Lower leg skin (tissue), 4 donors: ENCODE measurements around the gene SFSWAP. TPM values are rescaled to one million over a fixed set of nuclear protein-coding genes. Genes with fewer than 3 reads are reported as not detected.

Source experiments
- DNase-seq, 2 donors: peaks; one replicate each; pipeline ENCODE4 v3.0.0-alpha.2; 2019; ENCODE audit warnings: low spot score in 2 of 2
- H3K4me3 ChIP-seq: fragments of 200-600 bp; sonication (generic); 2 replicates; pipeline ENCODE4 v1.5.1; 2017; ENCODE audit warnings: mild to moderate bottlenecking, low read depth; ENCODE audit not compliant: poor library complexity, severe bottlenecking
- CTCF ChIP-seq, 3 donors: fragments of 450-650 bp; IDR thresholded peaks; one replicate each; pipeline ENCODE4 v1.5.1; 2016; ENCODE audit warnings: antibody characterized with exemption in 3 of 3, mild to moderate bottlenecking in 3 of 3, moderate library complexity in 2 of 3
- POLR2A ChIP-seq, 2 donors: fragments of 450-650 bp; IDR thresholded peaks; one replicate each; pipeline ENCODE4 v1.6.1; 2016 to 2017; ENCODE audit warnings: antibody characterized with exemption in 2 of 2, mild to moderate bottlenecking in 1 of 2, moderate library complexity in 1 of 2
- WGBS, 2 donors: methylation state at CpG; one replicate each; pipeline ENCODE4 v1.1.5; 2018; 5-methylcytosine and 5-hydroxymethylcytosine counted together
- intact Hi-C: fragments of 100-400 bp; cut with DNase I; formaldehyde crosslinking; loops from one replicate; pipeline ENCODE4 v1.15.0; 2023; ENCODE audit warnings: low total_unique reads
- total RNA-seq, 4 donors: library from RNA; depleted of rRNA; stranded (reverse); fragments of >200 nt; gene quantifications; one replicate each; pipeline ENCODE4 v1.1.0, GENCODE V29; 2016

The SFSWAP gene
- total RNA-seq, 4 donors from 2014 or later: 31.0 to 56.3 (median 38.5) TPM

- no peak for TF ChIP-seq POLR2A (IDR thresholded peaks at IDR 0.05)
- TF ChIP-seq CTCF (IDR thresholded peaks at IDR 0.05): no peak
- peak in 1 of 2 donors; percentile 65 for DNase-seq
- WGBS, 2 donors: 89 to 91% methylated on average over 17 of the region's 17 CpGs
Measured at GRCh38 chr12:131757111-131757510, 46.2 kb downstream of the SFSWAP start.

GRCh38 chr12:131758016-131758739 lies 47.3 kb downstream of the SFSWAP start:
- H3K4me3 ChIP-seq: no peak overlapping the region
- intact Hi-C loops: no loop called here
- TF ChIP-seq CTCF (IDR thresholded peaks at IDR 0.05) (no peak), POLR2A (IDR thresholded peaks at IDR 0.05) (no peak)
- 89 to 94% methylated on average over 11 of the region's 11 CpGs for WGBS, 2 donors
- peak in 1 of 2 donors; percentile 72 for DNase-seq

More at GRCh38 chr12:131757111-131757510, 46.2 kb downstream of the SFSWAP start:
- intact Hi-C loops: no loop called here
- no peak overlapping the region for H3K4me3 ChIP-seq

GRCh38 chr12:131759176-131759575 lies 48.3 kb downstream of the SFSWAP start:
- no peak overlapping the region for H3K4me3 ChIP-seq
- 94 to 99% methylated on average over 8 of the region's 8 CpGs for WGBS, 2 donors
- TF ChIP-seq POLR2A (IDR thresholded peaks at IDR 0.05): no peak
- TF ChIP-seq CTCF (IDR thresholded peaks at IDR 0.05): no peak
- DNase-seq: no peak
- intact Hi-C loops: no loop called here

GRCh38 chr12:131761638-131762037 lies 50.7 kb downstream of the SFSWAP start:
- H3K4me3 ChIP-seq: no peak overlapping the region
- no peak for DNase-seq
- 95 to 99% methylated on average over 5 of the region's 5 CpGs for WGBS, 2 donors
- intact Hi-C loops: no loop called here
- TF ChIP-seq CTCF (IDR thresholded peaks at IDR 0.05): no peak
- no peak for TF ChIP-seq POLR2A (IDR thresholded peaks at IDR 0.05)

- TF ChIP-seq POLR2A (IDR thresholded peaks at IDR 0.05) (no peak), CTCF (IDR thresholded peaks at IDR 0.05) (no peak)
- intact Hi-C loops: no loop called here
- WGBS, 2 donors: 73 to 75% methylated on average over 9 of the region's 9 CpGs
- no peak overlapping the region for H3K4me3 ChIP-seq
- DNase-seq: no peak
Measured at GRCh38 chr12:131764738-131765137, 53.8 kb downstream of the SFSWAP start.

- WGBS, 2 donors: 89 to 95% methylated on average over 10 of the region's 10 CpGs
- intact Hi-C loops: no loop called here
- no peak overlapping the region for H3K4me3 ChIP-seq
- TF ChIP-seq CTCF (IDR thresholded peaks at IDR 0.05) (no peak), POLR2A (IDR thresholded peaks at IDR 0.05) (no peak)
- no peak for DNase-seq
Measured at GRCh38 chr12:131765961-131766360, 55.1 kb downstream of the SFSWAP start.
